Measurements from ENCODE around the gene IL11. TPM values are rescaled to one million over a fixed set of nuclear protein-coding genes. Genes with fewer than 3 reads are reported as not detected.

The IL11 gene
- total and polyA plus RNA-seq, 2 of the 13 experiments (the other 11 are each of a cell fraction or from before 2014, with no cell fraction given) = 2.5 to 2.9 TPM

DNA sequence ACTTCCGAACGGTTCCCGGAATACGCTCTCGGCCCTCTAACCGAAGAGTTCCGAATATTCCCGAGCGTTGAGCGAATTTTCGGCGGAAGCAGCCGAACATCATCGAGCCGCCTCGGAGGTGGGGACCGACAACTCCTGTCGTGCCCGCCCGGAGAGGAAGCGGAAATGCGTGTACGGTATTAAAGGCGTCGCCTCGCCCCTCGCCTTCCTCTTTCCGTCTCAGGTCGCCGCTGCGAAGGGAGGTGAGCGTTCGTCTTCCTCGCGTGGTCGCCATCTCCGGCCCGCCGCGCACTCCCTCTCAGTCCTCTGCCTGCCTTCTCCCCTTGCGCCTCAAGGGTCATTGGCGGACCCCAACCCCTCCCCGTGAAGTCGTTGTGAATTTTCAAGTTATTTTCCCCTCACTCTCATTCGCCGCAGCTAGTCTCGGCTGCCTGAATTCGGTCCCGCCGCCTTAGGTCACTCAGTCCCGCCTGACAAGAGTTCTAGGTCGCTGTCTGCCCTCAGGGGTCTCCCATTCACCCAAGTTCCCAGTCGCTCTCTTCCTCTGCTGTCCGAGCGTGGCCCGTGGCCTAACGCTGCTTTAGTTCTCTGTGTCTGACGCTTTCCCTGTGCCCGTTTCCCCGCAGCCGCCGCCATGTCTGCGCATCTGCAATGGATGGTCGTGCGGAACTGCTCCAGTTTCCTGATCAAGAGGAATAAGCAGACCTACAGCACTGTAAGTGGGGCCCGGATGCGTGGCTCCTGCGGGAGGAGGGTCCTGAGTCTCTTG is 15.6 kb upstream of the IL11 start, which contains the start of gene RPL28 (continued):
- TF ChIP-seq, protein P1, sequence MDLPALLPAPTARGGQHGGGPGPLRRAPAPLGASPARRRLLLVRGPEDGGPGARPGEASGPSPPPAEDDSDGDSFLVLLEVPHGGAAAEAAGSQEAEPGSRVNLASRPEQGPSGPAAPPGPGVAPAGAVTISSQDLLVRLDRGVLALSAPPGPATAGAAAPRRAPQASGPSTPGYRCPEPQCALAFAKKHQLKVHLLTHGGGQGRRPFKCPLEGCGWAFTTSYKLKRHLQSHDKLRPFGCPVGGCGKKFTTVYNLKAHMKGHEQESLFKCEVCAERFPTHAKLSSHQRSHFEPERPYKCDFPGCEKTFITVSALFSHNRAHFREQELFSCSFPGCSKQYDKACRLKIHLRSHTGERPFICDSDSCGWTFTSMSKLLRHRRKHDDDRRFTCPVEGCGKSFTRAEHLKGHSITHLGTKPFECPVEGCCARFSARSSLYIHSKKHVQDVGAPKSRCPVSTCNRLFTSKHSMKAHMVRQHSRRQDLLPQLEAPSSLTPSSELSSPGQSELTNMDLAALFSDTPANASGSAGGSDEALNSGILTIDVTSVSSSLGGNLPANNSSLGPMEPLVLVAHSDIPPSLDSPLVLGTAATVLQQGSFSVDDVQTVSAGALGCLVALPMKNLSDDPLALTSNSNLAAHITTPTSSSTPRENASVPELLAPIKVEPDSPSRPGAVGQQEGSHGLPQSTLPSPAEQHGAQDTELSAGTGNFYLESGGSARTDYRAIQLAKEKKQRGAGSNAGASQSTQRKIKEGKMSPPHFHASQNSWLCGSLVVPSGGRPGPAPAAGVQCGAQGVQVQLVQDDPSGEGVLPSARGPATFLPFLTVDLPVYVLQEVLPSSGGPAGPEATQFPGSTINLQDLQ (CRISPR knock-in tag; IDR thresholded peaks at IDR 0.05) = no peak; the same call in 1 of the 2 replicates
- TF ChIP-seq MIER3 (CRISPR knock-in tag; IDR thresholded peaks at IDR 0.05; ENCODE audit: borderline replicate concordance) = peak; percentile 84; the same call in 1 of the 2 replicates
- peak; percentile 38; the same call in 1 of the 2 replicates for TF ChIP-seq MXD4 (CRISPR knock-in tag; IDR thresholded peaks at IDR 0.05)
- TF ChIP-seq, protein P2, sequence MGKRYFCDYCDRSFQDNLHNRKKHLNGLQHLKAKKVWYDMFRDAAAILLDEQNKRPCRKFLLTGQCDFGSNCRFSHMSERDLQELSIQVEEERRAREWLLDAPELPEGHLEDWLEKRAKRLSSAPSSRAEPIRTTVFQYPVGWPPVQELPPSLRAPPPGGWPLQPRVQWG (CRISPR knock-in tag; IDR thresholded peaks at IDR 0.05; ENCODE audit: borderline replicate concordance, low read depth) = no peak
- TF ChIP-seq NR2C2 (CRISPR knock-in tag; IDR thresholded peaks at IDR 0.05; ENCODE audit: borderline replicate concordance) = peak; percentile 55; the same call in 1 of the 2 replicates
- TF ChIP-seq RXRA (CRISPR knock-in tag; IDR thresholded peaks at IDR 0.05) = peak; percentile 63
- no peak for TF ChIP-seq ZFYVE20 (CRISPR knock-in tag; IDR thresholded peaks at IDR 0.05; ENCODE audit: borderline replicate concordance, low read depth)
- no peak for TF ChIP-seq ARID2 (CRISPR knock-in tag; IDR thresholded peaks at IDR 0.05; ENCODE audit: borderline replicate concordance)
- no peak for TF ChIP-seq CHD2 (IDR thresholded peaks at IDR 0.05; ENCODE audit: low read depth, low read length)
- no peak for TF ChIP-seq ZBTB7B (CRISPR knock-in tag; IDR thresholded peaks at IDR 0.05)
- TF ChIP-seq, protein P3, sequence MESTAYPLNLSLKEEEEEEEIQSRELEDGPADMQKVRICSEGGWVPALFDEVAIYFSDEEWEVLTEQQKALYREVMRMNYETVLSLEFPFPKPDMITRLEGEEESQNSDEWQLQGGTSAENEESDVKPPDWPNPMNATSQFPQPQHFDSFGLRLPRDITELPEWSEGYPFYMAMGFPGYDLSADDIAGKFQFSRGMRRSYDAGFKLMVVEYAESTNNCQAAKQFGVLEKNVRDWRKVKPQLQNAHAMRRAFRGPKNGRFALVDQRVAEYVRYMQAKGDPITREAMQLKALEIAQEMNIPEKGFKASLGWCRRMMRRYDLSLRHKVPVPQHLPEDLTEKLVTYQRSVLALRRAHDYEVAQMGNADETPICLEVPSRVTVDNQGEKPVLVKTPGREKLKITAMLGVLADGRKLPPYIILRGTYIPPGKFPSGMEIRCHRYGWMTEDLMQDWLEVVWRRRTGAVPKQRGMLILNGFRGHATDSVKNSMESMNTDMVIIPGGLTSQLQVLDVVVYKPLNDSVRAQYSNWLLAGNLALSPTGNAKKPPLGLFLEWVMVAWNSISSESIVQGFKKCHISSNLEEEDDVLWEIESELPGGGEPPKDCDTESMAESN (CRISPR knock-in tag; conservative IDR thresholded peaks at IDR 0.05) = peak; percentile 78
- no peak for TF ChIP-seq RARG (CRISPR knock-in tag; IDR thresholded peaks at IDR 0.05; ENCODE audit: low read depth)
- no peak for TF ChIP-seq ZNF430 (CRISPR knock-in tag; IDR thresholded peaks at IDR 0.05)
- TF ChIP-seq ETV5 (CRISPR knock-in tag; IDR thresholded peaks at IDR 0.05; ENCODE audit: borderline replicate concordance) = peak; percentile 71
- peak; percentile 30; the same call in 1 of the 2 replicates for TF ChIP-seq SOX5 (CRISPR knock-in tag; IDR thresholded peaks at IDR 0.05; ENCODE audit: borderline replicate concordance)
- TF ChIP-seq HNF4A (CRISPR knock-in tag; IDR thresholded peaks at IDR 0.05) = no peak
- TF ChIP-seq RFX1 (IDR thresholded peaks at IDR 0.05) = no peak
- TF ChIP-seq ZNF749 (CRISPR knock-in tag; IDR thresholded peaks at IDR 0.05; ENCODE audit: borderline replicate concordance) = peak; percentile 68; the same call in 1 of the 2 replicates
- TF ChIP-seq ZNF670 (CRISPR knock-in tag; IDR thresholded peaks at IDR 0.05; ENCODE audit: borderline replicate concordance) = no peak
- 0 out of 2 replicates have a peak, but pooled peaks have one; percentile 29 for TF ChIP-seq JUND (CRISPR knock-in tag; IDR thresholded peaks at IDR 0.05)
- TF ChIP-seq, protein P4, sequence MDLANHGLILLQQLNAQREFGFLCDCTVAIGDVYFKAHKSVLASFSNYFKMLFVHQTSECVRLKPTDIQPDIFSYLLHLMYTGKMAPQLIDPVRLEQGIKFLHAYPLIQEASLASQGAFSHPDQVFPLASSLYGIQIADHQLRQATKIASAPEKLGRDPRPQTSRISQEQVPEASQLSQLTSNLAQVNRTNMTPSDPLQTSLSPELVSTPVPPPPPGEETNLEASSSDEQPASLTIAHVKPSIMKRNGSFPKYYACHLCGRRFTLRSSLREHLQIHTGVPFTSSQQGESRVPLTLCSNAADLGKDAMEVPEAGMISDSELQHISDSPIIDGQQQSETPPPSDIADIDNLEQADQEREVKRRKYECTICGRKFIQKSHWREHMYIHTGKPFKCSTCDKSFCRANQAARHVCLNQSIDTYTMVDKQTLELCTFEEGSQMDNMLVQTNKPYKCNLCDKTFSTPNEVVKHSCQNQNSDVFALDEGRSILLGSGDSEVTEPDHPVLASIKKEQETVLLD (CRISPR knock-in tag; IDR thresholded peaks at IDR 0.05; ENCODE audit: low read depth) = 0 out of 2 replicates have a peak, but pooled peaks have one; percentile 53
- no peak for TF ChIP-seq ZNF383 (CRISPR knock-in tag; IDR thresholded peaks at IDR 0.05; ENCODE audit: borderline replicate concordance)
- no peak for TF ChIP-seq HMG20B (CRISPR knock-in tag; conservative IDR thresholded peaks at IDR 0.05)
